Transverse colon (tissue), 4 donors: ENCODE results near the gene MSI2.

Source experiments
- EP300 ChIP-seq: sonication (generic); formaldehyde crosslinking; IDR thresholded peaks from one replicate; pipeline ENCODE4 v1.6.1; 2017; ENCODE audit warnings: antibody characterized with exemption, low read depth
- POLR2AphosphoS5 ChIP-seq, 3 donors: sonication (generic); formaldehyde crosslinking; IDR thresholded peaks; one replicate each; pipeline ENCODE4 v1.6.1; 2016; ENCODE audit warnings: antibody characterized with exemption in 3 of 3
- TF ChIP-seq, protein P1 (sequence below), 5 experiments: fragments of 200-600 bp in 3 of 5; fragments of 450-650 bp in 2 of 5; sonication (generic) in 3 of 5; IDR thresholded peaks; 1 replicate in 2 of 5; 2 replicates in 3 of 5; pipeline ENCODE4 v1.5.1; 2016 to 2017; ENCODE audit warnings: antibody characterized with exemption in 5 of 5, inconsistent platforms in 3 of 5, mild to moderate bottlenecking in 2 of 5, moderate library complexity in 1 of 5

DNA sequence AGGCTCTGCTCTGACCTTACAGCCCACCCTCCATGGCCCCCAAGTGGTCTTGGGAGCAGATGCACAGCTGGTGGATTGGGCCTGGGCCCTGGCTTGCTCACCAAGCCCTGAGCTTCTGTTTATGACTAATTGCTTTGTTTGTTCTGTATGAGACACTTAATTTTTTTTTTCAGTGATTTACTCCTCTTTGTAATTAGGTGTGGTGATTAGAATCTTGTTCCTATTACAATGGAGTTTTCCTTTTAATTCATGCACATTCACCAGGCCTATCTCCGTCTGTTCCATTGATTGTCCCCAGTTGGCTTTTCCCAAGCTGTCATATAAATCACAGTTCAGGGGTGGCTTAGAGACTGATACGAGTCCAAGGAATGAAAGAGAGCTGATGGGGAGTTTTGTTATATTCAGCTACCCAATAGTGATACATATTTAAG, 246.5 kb downstream of the MSI2 start:
- TF ChIP-seq POLR2AphosphoS5 (IDR thresholded peaks at IDR 0.05) = no peak
- TF ChIP-seq, protein P1, sequence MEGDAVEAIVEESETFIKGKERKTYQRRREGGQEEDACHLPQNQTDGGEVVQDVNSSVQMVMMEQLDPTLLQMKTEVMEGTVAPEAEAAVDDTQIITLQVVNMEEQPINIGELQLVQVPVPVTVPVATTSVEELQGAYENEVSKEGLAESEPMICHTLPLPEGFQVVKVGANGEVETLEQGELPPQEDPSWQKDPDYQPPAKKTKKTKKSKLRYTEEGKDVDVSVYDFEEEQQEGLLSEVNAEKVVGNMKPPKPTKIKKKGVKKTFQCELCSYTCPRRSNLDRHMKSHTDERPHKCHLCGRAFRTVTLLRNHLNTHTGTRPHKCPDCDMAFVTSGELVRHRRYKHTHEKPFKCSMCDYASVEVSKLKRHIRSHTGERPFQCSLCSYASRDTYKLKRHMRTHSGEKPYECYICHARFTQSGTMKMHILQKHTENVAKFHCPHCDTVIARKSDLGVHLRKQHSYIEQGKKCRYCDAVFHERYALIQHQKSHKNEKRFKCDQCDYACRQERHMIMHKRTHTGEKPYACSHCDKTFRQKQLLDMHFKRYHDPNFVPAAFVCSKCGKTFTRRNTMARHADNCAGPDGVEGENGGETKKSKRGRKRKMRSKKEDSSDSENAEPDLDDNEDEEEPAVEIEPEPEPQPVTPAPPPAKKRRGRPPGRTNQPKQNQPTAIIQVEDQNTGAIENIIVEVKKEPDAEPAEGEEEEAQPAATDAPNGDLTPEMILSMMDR (IDR thresholded peaks at IDR 0.05) = no peak
- no peak for TF ChIP-seq EP300
